GM18498 (cell line): ENCODE results near the gene HEMGN.
A peak's percentile ranks its signal among the peaks of the same experiment; 100 is the strongest.

Experiments
- ATAC-seq: cut with Tn5 transposase; IDR thresholded peaks from one replicate; pipeline ENCODE4 v1.9.1; 2021; ENCODE audit warnings: mild to moderate bottlenecking, moderate library complexity; ENCODE audit not compliant: unreplicated experiment

HEMGN gene

GRCh38 chr9:97933297-97933998, 4.5 kb downstream of the HEMGN start:
- ATAC-seq = no peak

GRCh38 chr9:97930972-97931371, 7.0 kb downstream of the HEMGN start:
- no peak for ATAC-seq

DNA sequence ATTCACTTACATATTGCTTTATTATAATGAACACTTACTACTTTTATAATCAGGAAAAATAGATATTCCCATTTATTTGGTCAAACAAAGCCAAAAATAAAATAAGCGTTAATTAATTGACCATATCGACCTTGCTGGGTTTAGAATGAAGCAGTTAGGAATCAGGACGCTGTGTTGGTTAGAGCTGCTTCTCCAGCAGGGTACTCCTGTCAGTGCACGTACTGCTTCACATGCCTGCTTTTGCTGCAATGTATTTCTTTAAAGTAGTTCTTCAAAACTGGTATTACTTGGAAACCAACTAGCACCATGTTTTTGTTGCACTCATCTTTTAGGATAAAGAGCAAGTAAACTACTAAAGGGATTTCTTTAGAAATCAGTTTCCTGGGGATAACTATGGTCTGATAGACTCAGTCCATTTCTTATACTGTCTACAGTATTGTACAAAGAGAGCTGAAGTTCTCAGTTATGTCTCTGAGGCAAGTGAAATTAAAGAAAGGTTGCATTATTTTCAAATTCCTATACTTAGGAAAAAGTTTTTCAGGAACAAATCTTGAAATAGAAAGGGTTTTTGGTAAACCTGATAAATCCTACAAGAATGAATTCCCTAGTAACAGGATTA, 8.9 kb downstream of the HEMGN start:
- no peak for ATAC-seq

GRCh38 chr9:97925497-97926334, 12.3 kb downstream of the HEMGN start:
- ATAC-seq = no peak

DNA sequence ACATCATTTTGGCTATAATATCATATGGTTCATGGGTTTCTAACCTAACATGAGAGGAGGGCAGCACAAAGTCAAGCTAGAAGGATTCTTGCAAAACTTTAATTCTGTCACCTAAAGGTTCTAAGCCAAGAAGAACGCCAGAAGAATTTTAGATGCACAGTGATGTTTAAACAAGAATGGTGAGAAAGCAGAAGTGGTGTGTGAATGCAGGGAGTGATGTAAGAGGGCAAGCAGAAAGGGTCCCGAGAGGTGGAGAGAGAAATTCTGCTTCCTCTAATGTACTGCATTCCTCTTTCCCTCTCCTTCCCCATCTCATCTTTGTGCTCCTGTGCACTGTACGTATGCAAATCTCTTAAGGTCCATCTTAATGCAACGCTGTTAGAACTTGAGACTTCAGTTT, 13.6 kb downstream of the HEMGN start:
- no peak for ATAC-seq

DNA sequence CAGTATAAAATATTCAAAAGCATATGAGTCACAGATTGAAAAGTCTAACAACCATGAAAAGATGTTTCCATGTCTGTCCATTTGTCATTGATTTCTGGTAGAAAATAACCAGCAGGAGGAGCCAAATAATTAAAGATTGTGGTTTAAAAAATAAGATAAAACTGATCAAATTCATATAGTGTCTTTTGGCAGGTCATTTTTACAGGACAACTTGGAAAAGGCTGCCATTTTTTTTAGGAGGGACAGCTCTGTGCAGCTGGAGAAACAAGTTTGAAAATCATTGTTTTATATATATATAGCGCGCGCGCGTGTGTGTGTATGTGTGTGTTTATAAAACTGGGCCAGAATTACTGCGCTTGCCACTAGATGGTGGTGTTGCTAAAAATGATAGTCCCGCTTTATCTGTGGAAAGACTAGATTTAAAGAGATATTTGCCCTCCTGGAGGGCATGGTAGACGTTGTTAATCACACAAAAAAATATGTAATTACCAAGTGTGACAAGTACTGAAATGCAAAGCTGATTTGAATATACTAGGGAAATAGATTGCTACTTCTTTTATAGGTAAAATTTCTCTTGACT, 14.4 kb downstream of the HEMGN start:
- ATAC-seq = peak; percentile 27

GRCh38 chr9:97921959-97922724, 15.8 kb downstream of the HEMGN start, which contains the start of gene TRMO:
TRMO (minus strand) TSS chr9:97922500; CDS start chr9:97922493, 7 bp downstream.
- ATAC-seq = peak; percentile 89

DNA sequence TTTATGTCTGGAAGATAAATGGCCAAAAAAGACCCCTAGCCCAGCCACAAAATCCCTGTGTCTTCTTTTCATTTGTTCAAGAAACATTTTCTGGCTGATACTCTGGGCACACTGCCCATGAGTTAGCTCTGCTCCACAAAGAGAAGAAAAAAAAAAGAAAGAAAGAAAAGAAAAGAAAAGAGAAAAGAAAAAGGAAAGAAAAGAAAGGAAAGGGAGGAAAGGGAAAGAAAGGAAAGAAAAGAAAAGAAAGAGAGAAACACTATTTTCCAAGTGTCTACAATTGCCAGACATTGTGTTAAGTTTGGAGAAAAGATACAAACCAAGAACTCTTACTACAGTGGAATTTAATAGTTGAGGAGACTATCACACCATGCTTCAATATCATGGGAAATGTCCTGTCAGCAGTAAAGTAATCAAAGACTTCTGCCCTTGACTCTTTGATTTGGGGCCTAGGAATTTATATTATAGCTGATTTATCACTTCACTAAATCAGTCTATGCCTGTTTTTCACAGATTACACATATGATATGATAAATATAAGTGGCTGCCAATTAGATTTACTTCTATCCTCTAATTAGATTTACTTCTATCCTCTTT, 18.7 kb downstream of the HEMGN start:
- ATAC-seq = no peak

GRCh38 chr9:97918611-97919010, 19.4 kb downstream of the HEMGN start:
- no peak for ATAC-seq

DNA sequence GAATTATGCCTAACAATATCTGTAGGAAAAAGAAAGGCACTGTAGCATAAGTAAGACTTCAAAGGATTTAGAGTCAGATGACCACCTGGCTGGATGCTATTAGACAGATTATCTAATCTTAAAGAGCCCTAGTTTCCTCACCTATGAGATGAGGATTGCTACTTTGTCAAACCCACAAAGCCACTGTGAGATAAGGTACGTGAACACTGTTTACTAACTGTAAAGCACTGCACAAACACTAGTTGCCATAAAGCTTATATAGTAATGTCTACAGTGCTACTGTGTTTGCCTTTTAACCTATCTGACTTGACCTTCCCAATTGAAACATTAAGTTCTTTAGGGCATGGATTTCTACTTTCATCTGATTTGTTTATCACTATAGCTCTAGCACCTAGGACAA, 26.0 kb downstream of the HEMGN start:
- ATAC-seq = no peak

DNA sequence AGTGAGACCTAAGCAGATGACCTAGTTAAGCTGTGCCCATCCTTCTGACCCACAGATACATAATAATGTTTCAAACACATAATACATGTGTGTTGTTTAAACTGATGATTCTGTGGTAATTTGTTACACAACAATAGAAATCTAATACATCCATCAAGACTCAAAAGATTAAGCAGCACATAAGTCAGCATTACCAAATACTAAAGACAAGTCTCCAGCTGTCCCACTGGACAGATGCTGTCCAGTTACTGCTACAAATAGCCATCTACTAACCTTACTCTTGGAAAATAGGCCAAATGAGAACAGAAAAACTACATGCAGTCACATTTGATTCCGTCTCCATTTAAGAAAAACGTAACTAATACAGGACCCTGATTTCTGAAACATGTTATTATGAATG, 26.4 kb downstream of the HEMGN start:
- no peak for ATAC-seq

DNA sequence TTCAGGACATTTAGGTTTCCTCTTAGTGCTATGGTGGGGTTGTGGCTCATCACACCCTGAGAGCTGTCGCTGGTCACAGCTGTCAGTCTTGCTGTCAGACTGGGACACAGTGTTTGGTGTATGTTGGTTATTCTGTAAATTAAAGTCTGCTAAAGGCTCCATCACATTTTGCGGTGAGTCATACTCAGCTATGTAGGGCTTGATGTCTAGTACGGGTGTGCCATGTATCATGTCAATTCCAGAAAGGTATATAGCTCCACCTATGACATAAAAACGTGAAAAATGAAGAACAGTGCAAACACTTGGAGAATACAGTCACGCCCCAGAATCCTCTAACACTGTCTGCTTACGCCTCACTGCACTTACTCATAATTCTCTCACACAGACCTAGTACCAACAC, 27.6 kb downstream of the HEMGN start:
- no peak for ATAC-seq

GRCh38 chr9:97908705-97909104, 29.3 kb downstream of the HEMGN start:
- no peak for ATAC-seq

GRCh38 chr9:97907632-97908031, 30.3 kb downstream of the HEMGN start:
- no peak for ATAC-seq

DNA sequence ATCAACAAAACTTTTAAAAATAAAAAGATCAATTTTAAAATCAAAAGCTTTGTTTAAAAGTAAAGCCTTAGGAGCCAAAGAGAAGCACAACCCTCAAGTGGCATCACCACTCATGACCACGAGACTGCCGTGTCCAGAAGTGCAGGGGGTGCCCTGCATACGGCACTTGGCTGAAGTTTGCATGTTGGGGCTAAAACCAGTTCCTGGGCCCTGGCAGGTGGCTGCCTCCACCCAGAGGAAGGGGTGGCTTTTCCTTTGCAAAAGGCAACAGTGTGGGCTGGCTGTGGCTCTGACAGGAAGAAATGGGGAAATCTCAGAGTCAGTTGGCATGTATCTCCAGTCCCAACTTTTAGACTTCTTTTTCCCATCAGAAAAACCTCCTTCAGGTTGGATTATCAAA, 30.9 kb downstream of the HEMGN start:
- ATAC-seq = no peak

GRCh38 chr9:97906236-97906831, 31.6 kb downstream of the HEMGN start:
- no peak for ATAC-seq

GRCh38 chr9:97905228-97905627, 32.7 kb downstream of the HEMGN start:
- ATAC-seq = no peak

DNA sequence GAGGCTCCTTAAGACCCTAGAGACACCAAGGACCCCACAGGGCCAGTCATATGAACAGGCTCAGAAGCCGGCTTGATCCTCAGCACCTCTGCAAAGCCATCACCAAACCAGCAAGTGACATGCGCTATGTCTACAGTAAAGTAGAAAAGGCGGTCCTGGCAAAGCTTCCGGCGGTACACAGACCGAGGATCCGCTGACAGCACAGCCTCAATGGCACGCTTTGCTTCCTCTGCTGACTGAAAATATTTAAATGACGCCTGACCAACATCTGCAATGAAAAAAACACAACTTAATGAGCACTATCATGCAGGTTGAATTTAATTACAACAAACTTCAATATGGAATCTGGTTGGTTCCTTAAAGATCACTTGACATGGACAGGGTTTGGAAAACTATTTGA, 33.2 kb downstream of the HEMGN start:
- no peak for ATAC-seq

GRCh38 chr9:97903177-97903576, 34.8 kb downstream of the HEMGN start:
- no peak for ATAC-seq
